Testis (tissue), 2 donors: ENCODE data around the gene XAGE5.
"Not testable (repeated sequence)": the region's sequence is repeated elsewhere in the genome, so short reads cannot be mapped to it uniquely, and the experiment has no call there.

ENCODE experiments used
- POLR2A ChIP-seq: fragments of 450-650 bp; IDR thresholded peaks from one replicate; pipeline ENCODE4 v1.6.1; 2017; ENCODE audit warnings: antibody characterized with exemption, mild to moderate bottlenecking, moderate library complexity
- TF ChIP-seq, protein P1 (sequence below), 3 experiments: fragments of 450-650 bp in 2 of 3; fragments of 200-600 bp in 1 of 3; sonication (generic) in 1 of 3; IDR thresholded peaks; one replicate each; pipeline ENCODE4 v1.5.1; 2016 to 2019; ENCODE audit warnings: antibody characterized with exemption in 3 of 3, mild to moderate bottlenecking in 2 of 3, moderate library complexity in 1 of 3

DNA sequence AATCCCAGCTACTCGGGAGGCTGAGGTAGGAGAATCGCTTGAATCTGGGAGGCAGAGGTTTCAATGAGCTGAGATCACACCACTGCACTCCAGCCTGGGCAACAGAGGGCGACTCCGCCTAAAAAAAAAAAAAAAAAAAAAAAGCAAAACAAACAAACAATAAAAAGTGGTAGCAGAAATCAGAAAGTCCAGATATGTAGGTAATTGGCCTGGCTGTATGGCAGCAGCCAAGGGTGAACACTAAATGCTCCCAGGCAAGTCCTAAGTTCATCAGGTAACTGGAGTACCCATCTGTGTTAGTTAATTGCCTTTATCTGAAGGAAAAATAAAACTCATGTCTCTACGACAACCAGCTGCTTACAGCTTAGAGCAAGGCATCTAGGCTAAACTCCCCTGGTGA lies 45.1 kb upstream of the XAGE5 start:
- TF ChIP-seq, protein P1, sequence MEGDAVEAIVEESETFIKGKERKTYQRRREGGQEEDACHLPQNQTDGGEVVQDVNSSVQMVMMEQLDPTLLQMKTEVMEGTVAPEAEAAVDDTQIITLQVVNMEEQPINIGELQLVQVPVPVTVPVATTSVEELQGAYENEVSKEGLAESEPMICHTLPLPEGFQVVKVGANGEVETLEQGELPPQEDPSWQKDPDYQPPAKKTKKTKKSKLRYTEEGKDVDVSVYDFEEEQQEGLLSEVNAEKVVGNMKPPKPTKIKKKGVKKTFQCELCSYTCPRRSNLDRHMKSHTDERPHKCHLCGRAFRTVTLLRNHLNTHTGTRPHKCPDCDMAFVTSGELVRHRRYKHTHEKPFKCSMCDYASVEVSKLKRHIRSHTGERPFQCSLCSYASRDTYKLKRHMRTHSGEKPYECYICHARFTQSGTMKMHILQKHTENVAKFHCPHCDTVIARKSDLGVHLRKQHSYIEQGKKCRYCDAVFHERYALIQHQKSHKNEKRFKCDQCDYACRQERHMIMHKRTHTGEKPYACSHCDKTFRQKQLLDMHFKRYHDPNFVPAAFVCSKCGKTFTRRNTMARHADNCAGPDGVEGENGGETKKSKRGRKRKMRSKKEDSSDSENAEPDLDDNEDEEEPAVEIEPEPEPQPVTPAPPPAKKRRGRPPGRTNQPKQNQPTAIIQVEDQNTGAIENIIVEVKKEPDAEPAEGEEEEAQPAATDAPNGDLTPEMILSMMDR (IDR thresholded peaks at IDR 0.05) = not testable (repeated sequence)
- TF ChIP-seq POLR2A = not testable (repeated sequence)
